ENCODE data around the gene PPP2R3B.

DNA sequence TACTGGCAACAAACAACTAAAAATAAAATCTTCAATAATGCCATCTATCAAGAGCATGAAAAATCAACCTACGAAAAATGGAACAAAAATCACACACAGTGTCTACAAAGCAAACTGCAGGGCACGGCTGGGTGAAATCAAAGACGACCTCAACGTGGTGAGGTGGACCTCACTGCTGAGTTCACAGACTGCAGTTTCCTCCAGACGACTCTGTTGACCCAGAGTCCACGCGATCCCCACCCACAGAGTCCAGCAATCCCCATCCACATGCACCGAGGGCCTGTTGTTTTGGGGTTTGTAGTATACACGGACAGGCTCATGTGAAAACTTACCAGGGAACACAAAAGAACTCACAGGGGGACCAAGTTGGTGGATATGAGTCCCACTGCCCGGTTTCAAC is 37.0 kb downstream of the PPP2R3B start:
- no peak for TF ChIP-seq SRSF9 (IDR thresholded peaks at IDR 0.05; ENCODE audit: borderline replicate concordance, insufficient read depth, low read depth, low read length, poor library complexity, severe bottlenecking)
- TF ChIP-seq RAD51 (IDR thresholded peaks at IDR 0.05; ENCODE audit: borderline replicate concordance): no peak
- TF ChIP-seq DPF2 (CRISPR knock-in tag; IDR thresholded peaks at IDR 0.05; ENCODE audit: borderline replicate concordance, low read depth): no peak
- TF ChIP-seq, protein P1, sequence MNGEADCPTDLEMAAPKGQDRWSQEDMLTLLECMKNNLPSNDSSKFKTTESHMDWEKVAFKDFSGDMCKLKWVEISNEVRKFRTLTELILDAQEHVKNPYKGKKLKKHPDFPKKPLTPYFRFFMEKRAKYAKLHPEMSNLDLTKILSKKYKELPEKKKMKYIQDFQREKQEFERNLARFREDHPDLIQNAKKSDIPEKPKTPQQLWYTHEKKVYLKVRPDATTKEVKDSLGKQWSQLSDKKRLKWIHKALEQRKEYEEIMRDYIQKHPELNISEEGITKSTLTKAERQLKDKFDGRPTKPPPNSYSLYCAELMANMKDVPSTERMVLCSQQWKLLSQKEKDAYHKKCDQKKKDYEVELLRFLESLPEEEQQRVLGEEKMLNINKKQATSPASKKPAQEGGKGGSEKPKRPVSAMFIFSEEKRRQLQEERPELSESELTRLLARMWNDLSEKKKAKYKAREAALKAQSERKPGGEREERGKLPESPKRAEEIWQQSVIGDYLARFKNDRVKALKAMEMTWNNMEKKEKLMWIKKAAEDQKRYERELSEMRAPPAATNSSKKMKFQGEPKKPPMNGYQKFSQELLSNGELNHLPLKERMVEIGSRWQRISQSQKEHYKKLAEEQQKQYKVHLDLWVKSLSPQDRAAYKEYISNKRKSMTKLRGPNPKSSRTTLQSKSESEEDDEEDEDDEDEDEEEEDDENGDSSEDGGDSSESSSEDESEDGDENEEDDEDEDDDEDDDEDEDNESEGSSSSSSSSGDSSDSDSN (CRISPR knock-in tag; IDR thresholded peaks at IDR 0.05): no peak
- TF ChIP-seq MTF1 (CRISPR knock-in tag; IDR thresholded peaks at IDR 0.05): no peak
- no peak for TF ChIP-seq SP4 (CRISPR knock-in tag; IDR thresholded peaks at IDR 0.05)
- TF ChIP-seq, protein P2, sequence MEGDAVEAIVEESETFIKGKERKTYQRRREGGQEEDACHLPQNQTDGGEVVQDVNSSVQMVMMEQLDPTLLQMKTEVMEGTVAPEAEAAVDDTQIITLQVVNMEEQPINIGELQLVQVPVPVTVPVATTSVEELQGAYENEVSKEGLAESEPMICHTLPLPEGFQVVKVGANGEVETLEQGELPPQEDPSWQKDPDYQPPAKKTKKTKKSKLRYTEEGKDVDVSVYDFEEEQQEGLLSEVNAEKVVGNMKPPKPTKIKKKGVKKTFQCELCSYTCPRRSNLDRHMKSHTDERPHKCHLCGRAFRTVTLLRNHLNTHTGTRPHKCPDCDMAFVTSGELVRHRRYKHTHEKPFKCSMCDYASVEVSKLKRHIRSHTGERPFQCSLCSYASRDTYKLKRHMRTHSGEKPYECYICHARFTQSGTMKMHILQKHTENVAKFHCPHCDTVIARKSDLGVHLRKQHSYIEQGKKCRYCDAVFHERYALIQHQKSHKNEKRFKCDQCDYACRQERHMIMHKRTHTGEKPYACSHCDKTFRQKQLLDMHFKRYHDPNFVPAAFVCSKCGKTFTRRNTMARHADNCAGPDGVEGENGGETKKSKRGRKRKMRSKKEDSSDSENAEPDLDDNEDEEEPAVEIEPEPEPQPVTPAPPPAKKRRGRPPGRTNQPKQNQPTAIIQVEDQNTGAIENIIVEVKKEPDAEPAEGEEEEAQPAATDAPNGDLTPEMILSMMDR (CRISPR knock-in tag; IDR thresholded peaks at IDR 0.05): no peak
- no peak for TF ChIP-seq NR2C2 (CRISPR knock-in tag; IDR thresholded peaks at IDR 0.05; ENCODE audit: borderline replicate concordance)
- TF ChIP-seq, protein P3, sequence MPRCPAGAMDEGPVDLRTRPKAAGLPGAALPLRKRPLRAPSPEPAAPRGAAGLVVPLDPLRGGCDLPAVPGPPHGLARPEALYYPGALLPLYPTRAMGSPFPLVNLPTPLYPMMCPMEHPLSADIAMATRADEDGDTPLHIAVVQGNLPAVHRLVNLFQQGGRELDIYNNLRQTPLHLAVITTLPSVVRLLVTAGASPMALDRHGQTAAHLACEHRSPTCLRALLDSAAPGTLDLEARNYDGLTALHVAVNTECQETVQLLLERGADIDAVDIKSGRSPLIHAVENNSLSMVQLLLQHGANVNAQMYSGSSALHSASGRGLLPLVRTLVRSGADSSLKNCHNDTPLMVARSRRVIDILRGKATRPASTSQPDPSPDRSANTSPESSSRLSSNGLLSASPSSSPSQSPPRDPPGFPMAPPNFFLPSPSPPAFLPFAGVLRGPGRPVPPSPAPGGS (CRISPR knock-in tag; IDR thresholded peaks at IDR 0.05): no peak
- TF ChIP-seq ASH2L (IDR thresholded peaks at IDR 0.05; ENCODE audit: insufficient read length, low read depth, low read length): no peak
- no peak for TF ChIP-seq ZNF367 (CRISPR knock-in tag; IDR thresholded peaks at IDR 0.05; ENCODE audit: borderline replicate concordance)
- TF ChIP-seq ZNF274 (CRISPR knock-in tag; IDR thresholded peaks at IDR 0.05): no peak

All from HepG2 (cell line).